Upper lobe of left lung (tissue), 6 donors: Measurements from ENCODE around the gene GAL3ST2. TPM values are rescaled to one million over a fixed set of nuclear protein-coding genes. Genes with fewer than 3 reads are reported as not detected.

Source experiments
- ATAC-seq, 2 donors: fragments of 200-7000 bp; cut with Tn5 transposase; one replicate each; pipeline ENCODE4 v1.9.1; 2022; ENCODE audit warnings: mild to moderate bottlenecking in 2 of 2, moderate library complexity in 2 of 2; ENCODE audit not compliant: low FRiP score in 2 of 2
- DNase-seq, 2 donors: peaks; one replicate each; pipeline ENCODE4 v3.0.0-alpha.2; 2019 to 2020
- H3K27ac ChIP-seq, 4 donors: fragments of 200-600 bp; sonication (generic); one replicate each; pipeline ENCODE4 v1.5.1; 2016 to 2019
- H3K27me3 ChIP-seq, 4 donors: fragments of 200-600 bp; sonication (generic); one replicate each; pipeline ENCODE4 v1.5.1; 2017 to 2019
- H3K36me3 ChIP-seq, 4 donors: fragments of 200-600 bp; sonication (generic); one replicate each; pipeline ENCODE4 v1.5.1; 2016 to 2019
- H3K4me1 ChIP-seq, 4 donors: fragments of 200-600 bp; sonication (generic); one replicate each; pipeline ENCODE4 v1.5.1; 2018 to 2019
- H3K4me3 ChIP-seq, 4 donors: fragments of 200-600 bp; sonication (generic); one replicate each; pipeline ENCODE4 v1.5.1; 2017 to 2019; ENCODE audit warnings: mild to moderate bottlenecking in 2 of 4, moderate library complexity in 1 of 4
- H3K9me3 ChIP-seq, 4 donors: fragments of 200-600 bp; sonication (generic); one replicate each; pipeline ENCODE4 v1.5.1; 2018 to 2019
- CTCF ChIP-seq, 6 experiments: fragments of 450-650 bp in 4 of 6; fragments of 200-600 bp in 2 of 6; sonication (generic) in 2 of 6; IDR thresholded peaks; one replicate each; pipeline ENCODE4 v1.5.1; 2016 to 2019; ENCODE audit warnings: antibody characterized with exemption in 6 of 6
- EP300 ChIP-seq, 4 donors: sonication (generic); formaldehyde crosslinking; IDR thresholded peaks; one replicate each; pipeline ENCODE4 v1.5.1; 2017; ENCODE audit warnings: antibody characterized with exemption in 4 of 4, control low read depth in 2 of 4
- POLR2A ChIP-seq, 4 donors: fragments of 450-650 bp; IDR thresholded peaks; one replicate each; pipeline ENCODE4 v1.5.1; 2016 to 2017; ENCODE audit warnings: antibody characterized with exemption in 4 of 4, mild to moderate bottlenecking in 2 of 4
- POLR2AphosphoS5 ChIP-seq, 2 donors: sonication (generic); formaldehyde crosslinking; IDR thresholded peaks; one replicate each; pipeline ENCODE4 v1.5.1; 2017; ENCODE audit warnings: antibody characterized with exemption in 2 of 2
- WGBS, 2 donors: methylation state at CpG; one replicate each; pipeline ENCODE4 v1.1.5; 2017 to 2018; 5-methylcytosine and 5-hydroxymethylcytosine counted together
- total RNA-seq, 6 donors: library from RNA; depleted of rRNA in 4 of 6; stranded (reverse); fragments of >200 nt in 4 of 6; gene quantifications; one replicate each; pipeline versions ENCODE4 v1.1.0 to v1.2.1, GENCODE V29; 2016 to 2021
- donor health status: DM: no; HTN: no; CAD: no; lungs with moderate emphysema.
- donor health status: DM: no; HTN: yes; CAD: no; lungs with severe emphysema.

Gene GAL3ST2
- total RNA-seq, 6 donors from 2014 or later = 0.59 to 2.1 (median 0.91) TPM; not detected in 3

- TF ChIP-seq EP300 (IDR thresholded peaks at IDR 0.05) = no peak
- TF ChIP-seq CTCF (IDR thresholded peaks at IDR 0.05) = no peak
- no peak for TF ChIP-seq POLR2AphosphoS5 (IDR thresholded peaks at IDR 0.05)
- no peak for TF ChIP-seq POLR2A (IDR thresholded peaks at IDR 0.05)
- Histone ChIP-seq H3K9me3 (no peaks in the 10 kb centered on the region), H3K27me3 (no peaks in the 10 kb centered on the region), H3K4me1 (no peaks in the 10 kb centered on the region), H3K4me3 (no peak overlapping the region), H3K27ac (no peak overlapping the region), H3K36me3 (no peaks in the 10 kb centered on the region)
- no peak for DNase-seq
- no peak for ATAC-seq
- 83 to 85% methylated on average over 10 of the region's 10 CpGs for WGBS, 2 donors
Measured at GRCh38 chr2:241834527-241835210, 58.0 kb downstream of the GAL3ST2 start.

- no peak for ATAC-seq
- Histone ChIP-seq H3K36me3 (no peaks in the 10 kb centered on the region), H3K4me1 (no peaks in the 10 kb centered on the region), H3K4me3 (no peak overlapping the region), H3K27me3 (no peaks in the 10 kb centered on the region), H3K27ac (no peak overlapping the region), H3K9me3 (no peaks in the 10 kb centered on the region)
- WGBS, 2 donors = 40 to 72% methylated on average over 4 of the region's 4 CpGs
- DNase-seq = no peak
- TF ChIP-seq CTCF (IDR thresholded peaks at IDR 0.05) (no peak), POLR2A (IDR thresholded peaks at IDR 0.05) (no peak)
Measured at GRCh38 chr2:241835611-241836010, 59.0 kb downstream of the GAL3ST2 start.

DNA sequence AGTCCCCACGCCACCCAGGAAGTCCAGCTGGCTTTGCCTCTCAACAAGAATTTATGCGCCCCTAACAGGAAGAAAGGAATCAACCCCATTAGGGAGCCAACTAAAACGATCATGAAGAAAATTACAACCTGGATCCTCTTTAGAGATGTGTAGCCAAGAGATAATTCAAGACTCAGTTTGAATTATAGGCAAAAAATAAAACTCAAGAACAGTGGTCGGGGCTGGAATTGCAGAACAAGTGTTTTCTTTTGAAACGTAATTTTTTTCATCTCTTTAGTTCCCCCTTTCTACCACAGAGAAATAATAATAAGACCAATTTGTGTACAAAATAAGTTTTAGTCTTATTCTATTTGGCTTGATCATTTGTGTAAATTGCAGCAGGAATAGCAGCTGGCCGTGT is 59.7 kb downstream of the GAL3ST2 start:
- no peak for TF ChIP-seq POLR2A (IDR thresholded peaks at IDR 0.05)
- TF ChIP-seq POLR2AphosphoS5 (IDR thresholded peaks at IDR 0.05) = no peak
- TF ChIP-seq EP300 (IDR thresholded peaks at IDR 0.05) = no peak
- TF ChIP-seq CTCF (IDR thresholded peaks at IDR 0.05) = no peak
- no peak overlapping the region for H3K27ac ChIP-seq
- no peak for DNase-seq
- H3K36me3 ChIP-seq = no peaks in the 10 kb centered on the region
- no peak overlapping the region for H3K4me3 ChIP-seq
- 62 to 63% methylated on average over 6 of the region's 6 CpGs for WGBS, 2 donors
- H3K4me1 ChIP-seq = no peaks in the 10 kb centered on the region
- H3K9me3 ChIP-seq = no peaks in the 10 kb centered on the region
- H3K27me3 ChIP-seq = no peaks in the 10 kb centered on the region
- no peak for ATAC-seq

- TF ChIP-seq EP300 (IDR thresholded peaks at IDR 0.05) (no peak), POLR2A (IDR thresholded peaks at IDR 0.05) (no peak), CTCF (IDR thresholded peaks at IDR 0.05) (no peak), POLR2AphosphoS5 (IDR thresholded peaks at IDR 0.05) (no peak)
- ATAC-seq = no peak
- H3K4me3 ChIP-seq = no peak overlapping the region
- no peaks in the 10 kb centered on the region for H3K9me3 ChIP-seq
- no peaks in the 10 kb centered on the region for H3K36me3 ChIP-seq
- no peaks in the 10 kb centered on the region for H3K4me1 ChIP-seq
- H3K27ac ChIP-seq = no peak overlapping the region
- WGBS, 2 donors = 63% methylated on average over 13 of the region's 13 CpGs
- DNase-seq = no peak
- no peaks in the 10 kb centered on the region for H3K27me3 ChIP-seq
Measured at GRCh38 chr2:241837197-241837965, 60.8 kb downstream of the GAL3ST2 start.
